Right lobe of liver (tissue), 6 donors: ENCODE results near the gene TFEC. TPM values are rescaled to one million over a fixed set of nuclear protein-coding genes. Genes with fewer than 3 reads are reported as not detected.

ENCODE experiments used
- ATAC-seq, 4 donors: fragments of 200-7000 bp; cut with Tn5 transposase; one replicate each; pipeline ENCODE4 v1.9.1; 2020; ENCODE audit warnings: mild to moderate bottlenecking in 4 of 4, moderate library complexity in 4 of 4
- DNase-seq, 3 donors: peaks; one replicate each; pipeline ENCODE4 v3.0.0-alpha.2; 2020
- H3K27ac ChIP-seq, 3 donors: fragments of 200-600 bp; one replicate each; pipeline ENCODE4 v1.8.0; 2022
- H3K27me3 ChIP-seq, 2 donors: fragments of 200-600 bp; one replicate each; pipeline ENCODE4 v1.8.0; 2022
- H3K36me3 ChIP-seq, 4 donors: fragments of 200-600 bp; sonication (generic) in 1 of 4; one replicate each; pipeline versions ENCODE4 v1.5.1 to v1.8.0; 2017 to 2022; ENCODE audit warnings: control low read depth in 1 of 4
- H3K4me1 ChIP-seq, 4 donors: fragments of 200-600 bp; sonication (generic) in 1 of 4; one replicate each; pipeline versions ENCODE4 v1.5.1 to v1.8.0; 2017 to 2022; ENCODE audit warnings: control low read depth in 1 of 4
- H3K4me3 ChIP-seq, 3 donors: fragments of 200-600 bp; one replicate each; pipeline ENCODE4 v1.8.0; 2022
- H3K9me3 ChIP-seq, 4 donors: fragments of 200-600 bp; sonication (generic) in 1 of 4; one replicate each; pipeline versions ENCODE4 v1.5.1 to v1.8.0; 2017 to 2022; ENCODE audit warnings: control low read depth in 1 of 4
- POLR2A ChIP-seq: fragments of 450-650 bp; IDR thresholded peaks from one replicate; pipeline ENCODE4 v1.6.1; 2017; ENCODE audit warnings: antibody characterized with exemption, mild to moderate bottlenecking
- WGBS: methylation state at CpG from one replicate; pipeline ENCODE4 v1.1.6; 2018; ENCODE audit warnings: low coverage, low lambda C conversion rate; ENCODE audit not compliant: insufficient coverage; ENCODE audit errors: missing lambda C conversion rate; 5-methylcytosine and 5-hydroxymethylcytosine counted together
- intact Hi-C, 2 donors: fragments of 100-400 bp; cut with DNase I; formaldehyde crosslinking; loops; one replicate each; pipeline versions ENCODE4 v1.11.2 to v1.14.1; 2022
- total RNA-seq, 6 experiments: library from RNA; depleted of rRNA in 2 of 6; stranded (reverse); fragments of >200 nt in 2 of 6; fragmentation: NEBNext Ultra II Directional in 3 of 6; extraction: Animal tissue kit (Norgen Biotek cat#: 25700) in 3 of 6; gene quantifications; one replicate each; pipeline versions ENCODE4 v1.1.0 to v1.2.4, GENCODE V29; 2016 to 2023
- TF ChIP-seq, protein P1 (sequence below), 4 donors: fragments of 200-600 bp in 3 of 4; fragments of 450-650 bp in 1 of 4; IDR thresholded peaks; one replicate each; pipeline versions ENCODE4 v1.5.1 to v1.8.0; 2016 to 2022; ENCODE audit warnings: antibody characterized with exemption in 4 of 4, mild to moderate bottlenecking in 2 of 4
- donor health status: DM: no; HTN: yes; CAD: no.
- donor health status: DM: no; HTN: no; CAD: no.
- donor health status: DM: no; HTN: no; CAD: no.
- donor health status: DM: no; HTN: yes; CAD: no.
- donor health status: DM: no; HTN: yes; CAD: no.

Gene TFEC
- total RNA-seq, 6 experiments from 2014 or later, result 0.95 to 5.4 (median 2.4) TPM

DNA sequence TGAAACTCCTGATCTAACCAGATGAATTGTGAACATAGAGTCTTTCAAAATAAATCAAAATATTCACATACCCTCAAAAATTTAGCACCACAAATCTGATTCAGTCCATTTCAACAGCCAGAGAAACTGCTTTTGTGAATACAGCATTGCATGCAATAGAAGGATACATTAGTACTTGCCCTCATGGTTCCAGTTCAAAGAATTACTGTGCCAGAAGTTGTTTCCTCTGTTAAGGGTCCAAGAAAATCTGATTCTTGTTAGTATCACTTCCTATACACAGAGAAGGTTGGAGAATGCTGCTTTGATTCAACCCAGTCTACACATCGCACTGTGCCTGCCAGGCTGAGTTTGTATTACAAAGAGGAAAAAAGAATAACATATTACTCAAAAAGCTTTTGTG, 115.6 kb downstream of the TFEC start:
- no peak for ATAC-seq
- 71% methylated on average over 1 of the region's 1 CpG for WGBS
- no peak for TF ChIP-seq POLR2A
- TF ChIP-seq, protein P1, sequence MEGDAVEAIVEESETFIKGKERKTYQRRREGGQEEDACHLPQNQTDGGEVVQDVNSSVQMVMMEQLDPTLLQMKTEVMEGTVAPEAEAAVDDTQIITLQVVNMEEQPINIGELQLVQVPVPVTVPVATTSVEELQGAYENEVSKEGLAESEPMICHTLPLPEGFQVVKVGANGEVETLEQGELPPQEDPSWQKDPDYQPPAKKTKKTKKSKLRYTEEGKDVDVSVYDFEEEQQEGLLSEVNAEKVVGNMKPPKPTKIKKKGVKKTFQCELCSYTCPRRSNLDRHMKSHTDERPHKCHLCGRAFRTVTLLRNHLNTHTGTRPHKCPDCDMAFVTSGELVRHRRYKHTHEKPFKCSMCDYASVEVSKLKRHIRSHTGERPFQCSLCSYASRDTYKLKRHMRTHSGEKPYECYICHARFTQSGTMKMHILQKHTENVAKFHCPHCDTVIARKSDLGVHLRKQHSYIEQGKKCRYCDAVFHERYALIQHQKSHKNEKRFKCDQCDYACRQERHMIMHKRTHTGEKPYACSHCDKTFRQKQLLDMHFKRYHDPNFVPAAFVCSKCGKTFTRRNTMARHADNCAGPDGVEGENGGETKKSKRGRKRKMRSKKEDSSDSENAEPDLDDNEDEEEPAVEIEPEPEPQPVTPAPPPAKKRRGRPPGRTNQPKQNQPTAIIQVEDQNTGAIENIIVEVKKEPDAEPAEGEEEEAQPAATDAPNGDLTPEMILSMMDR (IDR thresholded peaks at IDR 0.05), result no peak

DNA sequence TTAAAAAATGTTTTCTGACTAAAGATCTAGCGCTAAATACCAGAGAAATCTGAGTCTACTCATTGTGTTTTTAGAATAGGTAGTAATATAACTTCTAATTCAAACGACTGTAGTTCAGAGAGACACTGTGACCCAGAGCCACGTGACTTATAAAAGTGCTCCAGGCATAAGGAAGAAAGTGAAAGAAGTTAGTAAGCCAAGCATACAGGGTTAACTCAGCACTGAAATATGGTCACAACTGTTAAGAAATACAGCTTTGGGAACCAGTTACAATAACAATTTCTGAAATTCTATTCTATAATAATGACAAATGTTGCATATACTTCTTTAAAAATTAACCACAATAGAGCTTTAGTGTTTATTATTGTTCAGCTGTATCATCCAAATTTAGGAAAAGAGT, 119.1 kb downstream of the TFEC start:
- Histone ChIP-seq H3K4me1 (no peaks in the 10 kb centered on the region), H3K27ac (no peak overlapping the region), H3K9me3 (no peaks in the 10 kb centered on the region), H3K4me3 (no peak overlapping the region), H3K27me3 (peaks cover 0 to 3% of the 10 kb centered on the region in 2 donors), H3K36me3 (no peaks in the 10 kb centered on the region)
- intact Hi-C loops, result no loop called here
- no peak for ATAC-seq
- TF ChIP-seq, protein P1 (IDR thresholded peaks at IDR 0.05), result no peak
- TF ChIP-seq POLR2A, result no peak
- 49% methylated on average over 3 of the region's 3 CpGs for WGBS
- DNase-seq, result no peak

More for the DNA sequence above, 115.6 kb downstream of the TFEC start:
- no peaks in the 10 kb centered on the region for H3K4me1 ChIP-seq
- no peaks in the 10 kb centered on the region for H3K36me3 ChIP-seq
- H3K27ac ChIP-seq, result no peak overlapping the region
- intact Hi-C loops, result no loop called here
- no peak for DNase-seq
- no peaks in the 10 kb centered on the region for H3K9me3 ChIP-seq
- H3K27me3 ChIP-seq, result no peaks in the 10 kb centered on the region
- no peak overlapping the region for H3K4me3 ChIP-seq

DNA sequence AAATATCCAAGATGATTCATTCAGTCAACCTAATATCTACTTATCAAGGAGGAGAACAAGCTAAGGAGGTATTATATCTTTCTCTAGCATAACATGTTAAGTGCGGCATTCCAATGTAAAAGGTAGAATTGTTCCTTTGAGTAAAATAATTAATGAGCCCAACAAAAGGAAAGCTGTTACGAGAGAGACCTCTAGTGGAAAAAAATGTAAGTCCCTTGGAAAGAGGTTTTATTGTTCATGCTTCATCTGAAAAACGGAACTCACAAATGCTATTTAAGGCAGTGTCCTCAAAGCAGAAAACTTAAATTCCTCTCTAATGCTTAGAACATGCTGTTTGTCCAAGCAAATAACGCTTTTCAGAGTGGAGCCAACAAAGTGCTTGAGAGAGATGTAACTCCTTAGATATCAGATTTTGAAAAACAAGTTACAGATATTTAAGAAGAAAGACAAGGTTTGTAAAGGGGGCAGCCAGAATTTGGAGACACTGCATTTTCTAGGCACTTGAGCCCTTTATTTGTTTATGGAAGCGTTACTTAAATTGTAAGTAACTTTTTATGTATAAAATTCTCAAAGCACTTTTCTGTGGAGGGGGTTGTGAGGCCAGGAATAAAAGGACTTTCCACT, 119.9 kb downstream of the TFEC start:
- no peaks in the 10 kb centered on the region for H3K9me3 ChIP-seq
- no peaks in the 10 kb centered on the region for H3K4me1 ChIP-seq
- intact Hi-C loops, result no loop called here
- no peaks in the 10 kb centered on the region for H3K36me3 ChIP-seq
- TF ChIP-seq, protein P1 (IDR thresholded peaks at IDR 0.05), result peak; percentile 33 to 64 (median 62)
- no peak for TF ChIP-seq POLR2A
- H3K27ac ChIP-seq, result no peak overlapping the region
- DNase-seq (no peak), ATAC-seq (peak; percentile 29 to 71 (median 58))
- H3K27me3 ChIP-seq, result peaks cover 0 to 3% of the 10 kb centered on the region in 2 donors
- 2% methylated on average over 5 of the region's 5 CpGs for WGBS
- H3K4me3 ChIP-seq, result no peak overlapping the region

DNA sequence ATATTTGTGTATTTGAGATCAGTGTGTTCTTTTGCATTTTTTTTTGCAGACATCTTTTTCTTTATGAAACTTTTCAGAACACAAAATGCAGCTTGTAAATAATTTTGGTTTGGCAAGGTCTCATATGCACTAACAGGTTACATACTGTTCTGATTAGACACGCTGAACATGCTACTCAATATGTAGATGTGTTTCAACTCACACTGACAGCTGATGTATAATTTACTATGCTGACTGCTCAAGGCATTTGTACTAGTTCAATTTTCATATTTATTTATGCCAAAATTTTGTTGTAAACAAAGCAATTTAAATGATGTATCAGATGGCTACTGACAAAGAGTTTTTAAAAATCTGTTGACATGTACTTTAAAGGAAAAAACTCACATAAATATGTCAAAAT, 123.8 kb downstream of the TFEC start:
- H3K27ac ChIP-seq, result no peak overlapping the region
- WGBS, result 45% methylated on average over 1 of the region's 1 CpG
- H3K4me1 ChIP-seq, result no peaks in the 10 kb centered on the region
- ATAC-seq, result no peak
- no peak overlapping the region for H3K4me3 ChIP-seq
- intact Hi-C loops, result no loop called here
- H3K36me3 ChIP-seq, result no peaks in the 10 kb centered on the region
- no peak for DNase-seq
- H3K27me3 ChIP-seq, result peaks cover 0 to 3% of the 10 kb centered on the region in 2 donors
- TF ChIP-seq POLR2A, result no peak
- TF ChIP-seq, protein P1 (IDR thresholded peaks at IDR 0.05), result no peak
- H3K9me3 ChIP-seq, result no peaks in the 10 kb centered on the region

DNA sequence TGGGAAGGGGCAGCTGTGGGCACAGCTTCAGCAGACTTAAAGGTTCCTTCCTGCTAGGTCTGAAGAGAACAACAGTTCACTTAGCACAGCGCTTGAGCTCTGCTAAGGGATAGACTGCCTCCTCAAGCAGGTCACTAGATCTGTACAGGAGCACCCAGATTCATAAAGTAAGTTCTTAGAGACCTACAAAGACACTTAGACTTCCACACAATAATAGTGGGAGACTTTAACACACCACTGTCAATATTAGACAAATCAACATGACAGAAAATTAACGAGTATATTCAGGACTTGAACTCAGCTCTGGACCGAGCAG, 140.9 kb downstream of the TFEC start:
- H3K36me3 ChIP-seq, result no peaks in the 10 kb centered on the region
- no peak overlapping the region for H3K4me3 ChIP-seq
- no peak for DNase-seq
- H3K9me3 ChIP-seq, result no peaks in the 10 kb centered on the region
- 65% methylated on average over 2 of the region's 3 CpGs for WGBS
- no peak for TF ChIP-seq POLR2A
- TF ChIP-seq, protein P1 (IDR thresholded peaks at IDR 0.05), result no peak
- intact Hi-C loops, result no loop called here
- H3K27ac ChIP-seq, result no peak overlapping the region
- no peaks in the 10 kb centered on the region for H3K4me1 ChIP-seq
- no peak for ATAC-seq
- H3K27me3 ChIP-seq, result no peaks in the 10 kb centered on the region
